HG03571 (cell line): ENCODE measurements around the gene FAM228B.

Source experiments
- ATAC-seq: cut with Tn5 transposase; IDR thresholded peaks from one replicate; pipeline ENCODE4 v1.9.1; 2021; ENCODE audit not compliant: unreplicated experiment

The FAM228B gene

GRCh38 chr2:24200799-24201198 lies 77.5 kb downstream of the FAM228B start:
- no peak for ATAC-seq

- ATAC-seq, result no peak
Observed at GRCh38 chr2:24203029-24203786, 79.9 kb downstream of the FAM228B start.

DNA sequence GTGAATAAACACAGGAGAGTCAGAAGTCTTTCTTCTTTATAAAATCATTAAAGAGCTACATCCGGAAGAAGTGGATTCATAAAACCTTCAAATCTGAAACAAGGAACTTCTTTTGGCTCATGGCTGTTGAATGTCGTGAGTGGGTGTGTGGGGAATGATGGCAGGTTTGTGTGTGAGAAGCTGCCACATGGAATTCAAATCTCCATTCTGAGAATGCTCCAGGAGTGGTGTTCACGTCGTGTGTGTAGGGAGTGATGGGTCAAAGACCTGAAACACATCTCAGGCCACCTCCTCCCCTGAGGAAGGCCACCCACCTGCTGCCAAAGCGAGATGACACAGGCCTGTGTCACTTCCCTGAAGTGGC lies 80.5 kb downstream of the FAM228B start:
- no peak for ATAC-seq

- ATAC-seq, result no peak
Observed at GRCh38 chr2:24204505-24204904, 81.2 kb downstream of the FAM228B start.

DNA sequence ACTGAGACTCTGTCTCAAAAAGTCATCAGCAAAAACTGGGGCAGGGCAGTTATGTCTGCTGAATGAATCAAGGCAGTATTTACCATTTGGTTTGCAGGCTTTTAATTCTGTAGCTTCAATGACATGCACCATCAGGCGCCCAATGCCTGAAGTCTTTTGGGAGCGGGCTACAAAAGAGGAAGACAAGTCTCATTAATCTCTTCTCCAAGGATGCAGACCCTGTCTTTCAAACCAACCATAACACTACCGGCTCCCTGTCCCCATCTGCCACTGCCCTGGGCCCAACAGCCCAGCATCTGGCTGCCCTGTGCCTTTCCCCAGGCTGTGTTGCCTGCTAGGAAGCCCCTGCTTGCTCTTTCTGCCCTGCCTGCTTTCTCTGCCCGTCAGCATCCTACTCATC lies 81.9 kb downstream of the FAM228B start:
- ATAC-seq, result no peak

- ATAC-seq, result no peak
Observed at GRCh38 chr2:24206242-24206641, 83.0 kb downstream of the FAM228B start.

GRCh38 chr2:24206714-24207113 lies 83.4 kb downstream of the FAM228B start:
- ATAC-seq, result no peak

GRCh38 chr2:24207359-24207758 lies 84.1 kb downstream of the FAM228B start:
- no peak for ATAC-seq

- ATAC-seq, result no peak
Observed at GRCh38 chr2:24208490-24208889, 85.2 kb downstream of the FAM228B start.

GRCh38 chr2:24209389-24210105 lies 86.3 kb downstream of the FAM228B start:
- ATAC-seq, result no peak

GRCh38 chr2:24210106-24210455 lies 86.8 kb downstream of the FAM228B start:
- ATAC-seq, result no peak

DNA sequence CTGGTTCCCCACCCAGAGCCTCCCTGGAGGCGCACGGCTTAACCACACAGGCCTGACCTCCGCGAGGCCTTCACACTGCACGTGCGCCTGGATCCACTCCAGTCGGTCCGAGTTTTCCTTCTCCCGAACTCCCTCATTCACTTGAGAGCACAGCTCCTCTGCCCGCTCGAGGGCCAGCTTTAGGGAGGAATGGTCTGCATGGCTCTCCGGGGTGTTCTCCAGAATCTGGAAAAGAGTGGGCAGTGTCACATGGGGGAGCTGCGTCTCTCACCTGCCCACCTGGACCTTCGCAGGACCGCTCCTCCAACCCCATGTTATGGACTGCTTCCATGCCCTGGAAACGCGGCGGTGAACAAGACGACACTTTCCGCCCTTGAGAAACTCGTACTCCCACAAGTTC lies 87.5 kb downstream of the FAM228B start:
- ATAC-seq, result no peak

GRCh38 chr2:24211408-24211807 lies 88.1 kb downstream of the FAM228B start:
- no peak for ATAC-seq

GRCh38 chr2:24214880-24215279 lies 91.6 kb downstream of the FAM228B start:
- peak; percentile 74 for ATAC-seq
